ENCODE measurements around the gene FXYD3.

FXYD3 gene

DNA sequence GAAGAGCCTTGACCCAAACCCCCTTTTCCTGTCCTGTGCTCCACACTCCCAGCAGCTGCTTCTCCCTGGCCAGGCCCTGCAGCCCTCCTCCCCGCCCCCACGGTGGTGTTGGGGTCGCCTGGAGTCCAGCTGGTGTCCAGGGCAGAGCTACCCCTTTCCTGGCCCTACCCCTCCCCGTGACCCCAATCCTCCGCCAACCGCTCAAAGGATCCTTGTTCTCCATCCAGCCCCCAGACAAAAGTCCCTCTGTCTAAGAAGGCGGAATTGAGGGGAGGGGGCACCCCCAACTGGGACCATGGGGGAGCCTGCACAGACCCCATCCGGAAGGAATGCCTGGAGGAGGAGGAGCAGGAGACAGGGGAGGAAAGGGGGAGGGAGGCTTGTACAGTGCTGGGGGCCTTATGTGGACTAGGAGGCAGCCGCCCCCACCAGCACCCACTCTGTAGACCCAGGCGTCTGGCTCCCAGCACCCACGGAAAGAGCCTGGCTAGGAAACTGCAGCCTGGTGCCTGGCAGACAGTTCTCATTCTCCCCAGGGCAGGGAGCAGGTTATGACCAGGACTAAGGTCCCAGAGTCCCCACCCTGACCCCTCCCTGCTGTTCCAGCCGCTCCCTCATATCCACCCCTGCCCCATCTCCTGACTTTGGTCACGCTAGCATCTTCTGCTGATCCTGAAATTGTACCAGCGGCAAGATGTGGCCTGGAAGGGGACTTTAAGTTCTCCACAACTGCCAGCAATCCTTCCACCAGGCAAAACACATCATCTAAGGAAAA is at the start of gene FXYD3:
Gene FXYD3, plus strand, starts transcription at position 647 of the 775 bp plus-strand sequence. CDS start 3,554 bp downstream, outside the sequence.
- no peak for DNase-seq (ENCODE audit: low read depth in 2 of 2)

DNA sequence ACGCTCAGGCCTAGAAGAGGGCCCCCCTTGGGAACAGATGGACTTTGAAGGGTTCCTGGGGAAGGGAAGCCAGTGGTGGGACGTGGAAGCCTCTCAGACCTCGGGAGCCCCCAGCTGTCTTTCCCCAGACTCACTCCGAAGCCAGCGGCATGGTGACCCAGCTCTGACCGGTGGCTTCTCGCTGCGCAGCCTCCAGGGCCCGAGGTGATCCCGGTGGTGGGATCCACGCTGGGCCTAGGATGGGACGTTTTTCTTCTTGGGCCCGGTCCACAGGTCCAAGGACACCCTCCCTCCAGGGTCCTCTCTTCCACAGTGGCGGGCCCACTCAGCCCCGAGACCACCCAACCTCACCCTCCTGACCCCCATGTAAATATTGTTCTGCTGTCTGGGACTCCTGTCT is 49.5 kb upstream of the FXYD3 start:
- no peak for DNase-seq (ENCODE audit: low read depth in 2 of 2)

GRCh38 chr19:35066691-35067563 is 48.7 kb upstream of the FXYD3 start:
- DNase-seq (ENCODE audit: low read depth in 2 of 2), result peak; percentile 74 to 76

DNA sequence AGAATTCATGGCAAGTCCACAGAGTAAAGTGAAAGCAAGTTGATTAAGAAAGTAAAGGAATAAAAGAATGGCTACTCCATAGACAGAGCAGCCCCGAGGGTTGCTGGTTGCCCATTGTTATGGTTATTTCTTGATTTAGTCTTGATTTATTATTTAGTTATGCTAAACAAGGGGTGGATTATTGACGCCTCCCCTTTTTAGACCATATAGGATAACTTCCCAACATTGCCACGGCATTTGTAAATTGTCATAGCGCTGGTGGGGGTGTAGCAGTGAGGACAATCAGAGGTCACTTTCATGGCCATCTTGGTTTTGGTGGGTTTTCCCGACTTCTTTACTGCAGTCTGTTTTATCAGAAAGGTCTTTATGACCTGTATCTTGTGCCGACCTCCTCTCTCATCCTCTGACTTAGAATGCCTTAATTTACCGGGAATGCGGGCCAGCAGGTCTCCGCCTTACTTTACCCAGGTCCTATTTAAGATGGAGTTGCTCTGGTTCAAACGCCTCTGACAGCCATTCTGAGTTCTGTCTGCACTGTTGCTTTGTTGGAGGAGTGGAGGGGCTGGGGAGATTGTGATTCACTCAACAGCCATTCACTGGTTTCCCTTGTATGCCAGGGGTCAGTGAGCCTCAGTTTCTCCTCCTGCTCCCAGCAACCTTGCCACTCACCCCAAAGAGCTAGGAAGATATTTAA is 46.5 kb upstream of the FXYD3 start:
- DNase-seq (ENCODE audit: low read depth in 2 of 2), result no peak

GRCh38 chr19:35069696-35070095 is 45.9 kb upstream of the FXYD3 start:
- no peak for DNase-seq (ENCODE audit: low read depth in 2 of 2)

- no peak for DNase-seq (ENCODE audit: low read depth in 2 of 2)
Observed at GRCh38 chr19:35070471-35070870, 45.2 kb upstream of the FXYD3 start.

- DNase-seq (ENCODE audit: low read depth in 2 of 2), result no peak
Observed at GRCh38 chr19:35073516-35073915, 42.1 kb upstream of the FXYD3 start.

GRCh38 chr19:35073941-35074340 is 41.7 kb upstream of the FXYD3 start:
- DNase-seq (ENCODE audit: low read depth in 2 of 2), result no peak

DNA sequence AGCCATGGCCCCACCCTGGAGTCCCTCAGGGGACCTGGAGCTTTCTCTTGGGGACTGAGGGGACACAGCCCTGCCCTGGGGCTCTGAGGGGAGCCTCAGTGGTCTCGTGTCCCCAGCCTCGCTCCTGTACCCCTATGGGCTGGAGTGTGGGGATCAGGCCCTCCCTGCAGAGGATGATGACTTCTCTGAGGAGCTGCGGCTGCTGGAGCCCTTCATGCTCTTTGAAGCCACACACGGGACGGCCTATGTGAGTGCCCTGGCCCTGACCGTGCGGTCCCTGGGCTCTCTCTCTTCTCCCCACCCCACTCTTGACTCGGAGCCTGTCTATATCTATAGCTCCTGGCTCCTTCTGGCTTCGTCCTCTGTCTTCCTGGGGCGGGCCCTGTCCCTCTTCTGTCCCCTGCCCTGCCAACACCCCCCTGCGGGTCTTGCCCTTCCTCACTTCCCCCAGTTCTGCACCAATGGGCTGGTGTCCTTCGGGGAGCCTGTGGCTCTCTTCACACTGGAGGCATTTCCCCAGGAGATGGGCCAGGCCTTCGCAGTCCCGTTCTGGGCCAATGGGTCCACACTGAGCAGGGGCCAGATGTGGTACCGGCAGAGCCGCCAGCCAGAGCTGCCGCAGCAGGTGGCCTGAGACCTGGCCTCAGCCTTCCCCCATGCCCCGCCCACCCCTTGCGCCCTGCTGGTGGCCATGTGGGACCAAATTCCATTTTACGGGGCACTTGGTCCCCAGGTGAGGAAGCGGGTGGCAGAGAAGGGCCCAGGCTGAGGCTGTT is 41.0 kb upstream of the FXYD3 start:
- no peak for DNase-seq (ENCODE audit: low read depth in 2 of 2)

GRCh38 chr19:35075202-35076025 is 40.2 kb upstream of the FXYD3 start:
- DNase-seq (ENCODE audit: low read depth in 2 of 2), result no peak

GRCh38 chr19:35076026-35076370 is 39.6 kb upstream of the FXYD3 start:
- no peak for DNase-seq (ENCODE audit: low read depth in 2 of 2)

DNA sequence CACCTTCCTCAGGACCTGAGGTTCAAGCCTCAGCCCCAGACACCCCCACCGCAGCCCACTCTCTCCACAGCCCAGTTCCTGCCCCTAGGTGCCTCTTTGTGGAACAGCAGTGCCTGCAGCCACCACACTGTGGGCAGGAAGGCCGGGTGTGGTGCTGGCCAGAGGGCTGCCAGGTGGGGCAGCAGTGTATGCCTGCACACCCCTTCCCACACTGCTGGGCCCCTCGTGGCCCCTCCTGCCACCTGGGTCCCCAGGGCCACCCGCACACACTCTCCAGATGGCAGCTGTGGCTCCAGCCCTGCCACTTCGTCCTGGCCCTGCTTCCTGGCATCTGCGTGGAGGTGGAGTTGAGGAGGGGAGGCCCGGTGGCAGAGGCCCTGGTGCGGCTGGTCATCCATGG is 39.0 kb upstream of the FXYD3 start:
- DNase-seq (ENCODE audit: low read depth in 2 of 2), result no peak

DNA sequence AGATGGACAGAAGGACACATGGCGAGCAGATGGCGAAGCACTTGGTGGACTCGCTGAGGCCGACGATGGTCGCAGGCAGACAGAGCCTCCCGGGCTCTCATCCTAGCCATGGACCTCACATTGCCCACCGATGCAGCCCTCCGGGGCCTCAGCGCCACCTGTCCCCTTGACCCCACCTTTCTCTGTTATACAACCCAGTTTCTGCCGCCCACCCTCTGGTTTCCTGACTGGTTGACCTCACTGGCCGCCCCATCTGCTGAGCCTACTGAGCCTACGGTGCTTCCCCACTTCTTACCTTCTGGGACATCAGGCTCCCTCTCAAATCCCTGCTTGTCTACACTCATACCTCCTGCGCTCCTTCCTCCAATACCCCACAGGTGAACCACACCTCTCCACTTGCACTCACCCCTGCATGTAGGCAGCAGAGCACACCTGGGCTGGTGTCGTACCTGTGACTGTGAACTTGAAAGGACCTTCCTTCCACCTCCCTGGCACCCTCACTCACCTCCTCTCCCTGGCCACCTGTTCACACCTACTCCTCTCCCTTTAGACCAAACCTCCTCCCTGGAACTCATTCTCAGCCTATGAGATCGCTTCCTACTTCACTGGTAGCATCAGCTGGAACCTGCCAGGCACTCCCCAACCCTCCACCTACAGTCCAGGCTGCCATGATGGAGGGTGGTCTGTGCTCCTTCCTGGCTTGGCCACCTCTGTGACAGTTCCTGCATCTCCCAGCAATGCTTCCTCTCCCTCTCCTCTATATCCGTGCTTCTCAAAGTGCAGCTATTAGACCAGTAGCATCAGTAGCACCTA is 38.0 kb upstream of the FXYD3 start:
- no peak for DNase-seq (ENCODE audit: low read depth in 2 of 2)

- no peak for DNase-seq (ENCODE audit: low read depth in 2 of 2)
Observed at GRCh38 chr19:35079826-35080225, 35.8 kb upstream of the FXYD3 start.

DNA sequence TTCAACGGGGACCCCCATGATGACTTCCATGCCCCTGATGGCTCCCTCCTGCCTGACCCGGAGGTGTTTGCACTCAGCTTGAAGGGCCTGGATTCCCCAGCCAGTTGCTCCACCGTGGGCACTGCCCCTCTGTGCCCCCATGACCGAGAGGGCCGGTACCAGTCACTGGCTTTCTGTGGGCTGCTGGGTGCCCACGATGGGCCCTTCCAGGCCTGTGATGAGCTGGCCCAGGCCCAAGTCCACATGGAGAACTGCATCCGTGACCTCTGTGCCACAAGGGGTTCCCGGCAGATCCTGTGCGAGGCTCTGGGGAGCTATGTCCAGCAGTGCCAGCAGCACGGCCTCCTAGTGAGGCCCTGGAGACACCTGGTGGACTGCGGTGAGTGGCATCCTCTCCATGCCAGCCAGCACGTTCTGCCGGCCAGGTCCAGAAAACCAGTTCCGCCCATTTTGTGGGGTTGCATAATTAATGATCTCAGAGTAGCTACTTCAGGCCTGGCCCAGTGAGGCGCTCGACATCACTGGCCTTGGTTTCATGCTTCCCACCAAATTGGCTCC is 34.9 kb upstream of the FXYD3 start:
- no peak for DNase-seq (ENCODE audit: low read depth in 2 of 2)

- DNase-seq (ENCODE audit: low read depth in 2 of 2), result no peak
Observed at GRCh38 chr19:35081201-35081600, 34.4 kb upstream of the FXYD3 start.

- no peak for DNase-seq (ENCODE audit: low read depth in 2 of 2)
Observed at GRCh38 chr19:35083691-35084508, 31.7 kb upstream of the FXYD3 start.

- DNase-seq (ENCODE audit: low read depth in 2 of 2), result no peak
Observed at GRCh38 chr19:35084509-35084762, 31.2 kb upstream of the FXYD3 start.

DNA sequence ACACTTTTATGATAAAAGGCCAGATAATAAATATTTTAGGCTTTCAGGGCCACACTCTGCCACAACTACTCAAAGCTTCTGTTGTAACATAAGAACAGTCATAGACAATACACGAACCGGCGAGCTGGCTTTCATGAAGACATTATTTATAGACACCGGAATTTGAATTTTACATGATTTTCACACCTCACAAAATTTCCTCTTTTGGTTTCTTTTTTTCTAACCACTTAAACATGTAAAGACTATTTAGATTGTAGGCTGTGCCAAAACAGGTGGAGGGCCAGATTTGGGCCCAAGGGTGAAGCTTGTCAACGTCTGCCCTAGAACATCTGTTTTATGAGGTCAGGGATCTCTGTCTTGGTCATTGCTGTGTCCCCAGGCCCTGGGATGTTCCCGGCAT is 29.7 kb upstream of the FXYD3 start:
- DNase-seq (ENCODE audit: low read depth in 2 of 2), result no peak
